NCI-H2107 treated with DMSO at 0.1 percent for 48 hours (cell line): ENCODE measurements around the gene OR56B4.
"Not testable (repeated sequence)": the region's sequence is repeated elsewhere in the genome, so short reads cannot be mapped to it uniquely, and the experiment has no call there.

Experiments used
- DNase-seq: peaks from one replicate; lab custom pipeline; 2025; ENCODE audit not compliant: unreplicated experiment; lab: John Stamatoyannopoulos, UW

OR56B4 gene

GRCh38 chr11:6143737-6144136 lies 36.3 kb downstream of the OR56B4 start:
- DNase-seq = not testable (repeated sequence)

DNA sequence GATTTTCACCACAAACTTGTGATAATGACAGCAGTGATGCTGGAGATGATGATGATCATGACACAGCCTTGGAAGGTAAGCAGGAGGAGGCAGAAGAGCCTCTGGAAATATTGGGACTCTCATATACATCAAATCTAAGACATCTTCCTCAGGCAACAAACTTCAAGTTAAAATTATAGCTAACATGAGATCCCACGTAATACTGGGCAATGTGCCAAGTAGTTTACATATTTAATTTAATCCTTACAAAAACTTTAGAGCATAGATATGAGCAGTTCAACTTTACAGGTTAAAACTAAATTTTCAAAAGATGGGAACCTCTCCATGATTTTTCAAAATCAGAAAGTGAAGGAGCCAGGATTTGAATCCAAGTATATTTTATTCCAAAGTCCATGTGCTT lies 43.6 kb downstream of the OR56B4 start:
- no peak for DNase-seq

DNA sequence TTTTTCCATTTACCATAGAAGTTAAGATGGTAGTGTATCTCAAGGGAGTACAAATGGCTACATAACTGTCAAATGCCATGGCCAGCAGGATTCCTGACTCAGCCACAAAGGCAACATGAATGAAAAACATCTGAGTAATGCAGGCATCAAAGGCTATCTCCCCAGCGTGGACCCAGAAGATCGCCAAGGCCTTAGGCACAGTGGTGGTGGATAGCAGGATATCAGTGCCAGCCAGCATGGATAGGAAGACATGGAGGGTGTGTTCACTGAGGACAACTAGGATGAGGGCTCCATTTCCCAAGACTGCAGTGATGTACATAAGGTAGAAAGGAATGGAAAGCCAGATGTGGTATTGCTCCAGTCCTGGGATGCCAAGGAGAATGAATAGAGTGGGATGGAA lies 44.6 kb downstream of the OR56B4 start:
- no peak for DNase-seq

DNA sequence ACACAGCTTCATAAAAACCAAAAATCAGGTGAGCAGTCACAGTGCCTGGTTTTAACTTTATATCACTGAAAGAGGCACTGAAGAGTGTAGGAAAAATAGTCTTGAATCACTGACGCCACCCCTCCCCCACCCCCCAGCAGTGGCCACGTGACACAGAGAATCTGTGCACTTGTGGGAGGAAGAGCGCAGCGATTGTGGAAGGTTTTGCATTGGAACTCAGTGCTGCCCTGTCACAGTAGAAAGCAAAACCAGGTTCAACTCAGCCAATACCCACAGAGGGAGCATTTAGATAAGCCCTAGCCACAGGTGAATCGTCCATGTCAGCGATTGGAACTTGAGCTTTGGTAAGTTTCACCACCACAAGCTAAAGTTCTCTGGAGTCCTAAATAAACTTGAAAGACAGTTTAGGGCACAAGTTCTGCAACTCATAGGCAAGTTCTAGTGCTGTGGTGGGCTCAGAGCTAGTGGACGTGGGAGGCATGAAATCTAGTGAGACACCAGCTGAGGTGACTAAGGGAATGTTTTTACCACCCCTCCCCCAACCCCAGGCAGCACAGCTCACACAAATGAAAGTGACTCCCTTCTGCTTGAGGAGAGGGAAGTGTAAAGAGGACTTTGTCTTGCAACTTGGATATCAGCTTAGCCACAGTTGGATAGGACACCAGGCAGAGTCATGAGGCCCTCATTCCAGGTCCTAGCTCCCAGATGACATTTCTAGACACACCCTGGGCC lies 49.3 kb downstream of the OR56B4 start:
- DNase-seq = no peak
